A673 (cell line): ENCODE data around the gene NBPF1. TPM values are rescaled to one million over a fixed set of nuclear protein-coding genes. Genes with fewer than 3 reads are reported as not detected.
"Not testable (repeated sequence)": the region's sequence is repeated elsewhere in the genome, so short reads cannot be mapped to it uniquely, and the experiment has no call there.

ENCODE experiments used
- BruUV-seq: library from RNA; stranded (reverse); fragments of 400-500 nt; replicated peaks from 2 replicates; lab custom pipeline; 2021; lab: Mats Ljungman, UMichigan
- CTCF ChIA-PET: fragments of 300-600 bp; sonication (Branson Sonifier 250); formaldehyde crosslinking; loops from one replicate; lab custom pipeline; 2022; ENCODE audit warnings: antibody characterized with exemption; lab: Charles Lee
- POLR2A ChIA-PET: fragments of 300-600 bp; sonication (Branson Sonifier 250); formaldehyde crosslinking; loops from one replicate; lab custom pipeline; 2022; ENCODE audit warnings: antibody characterized with exemption; ENCODE audit not compliant: low non-redundant PET; lab: Charles Lee
- DNase-seq: peaks from one replicate; pipeline ENCODE4 v3.0.0-alpha.2; 2015; ENCODE audit warnings: low spot score
- H3K27ac ChIP-seq: fragments of 200-600 bp; sonication (generic); 2 replicates; pipeline ENCODE4 v1.5.1; 2016; ENCODE audit warnings: mixed run types, low read depth, mild to moderate bottlenecking, mixed read lengths, antibody characterized with exemption, low read length; ENCODE audit not compliant: poor library complexity, severe bottlenecking
- H3K27me3 ChIP-seq: fragments of 200-600 bp; sonication (generic); replicated peaks from 2 replicates; pipeline ENCODE4 v1.6.1; 2017; ENCODE audit warnings: mixed run types, low read depth, mild to moderate bottlenecking, mixed read lengths, antibody characterized with exemption, low read length; ENCODE audit not compliant: insufficient read depth, poor library complexity
- H3K36me3 ChIP-seq: fragments of 200-600 bp; sonication (generic); 2 replicates; pipeline ENCODE4 v1.6.1; 2016; ENCODE audit warnings: mixed run types, mild to moderate bottlenecking, mixed read lengths, antibody characterized with exemption, low read length; ENCODE audit not compliant: insufficient read depth, poor library complexity, severe bottlenecking
- H3K4me1 ChIP-seq: fragments of 200-600 bp; sonication (generic); 2 replicates; pipeline ENCODE4 v1.6.1; 2017; ENCODE audit warnings: mixed run types, mild to moderate bottlenecking, mixed read lengths, antibody characterized with exemption, low read length; ENCODE audit not compliant: insufficient read depth, poor library complexity, severe bottlenecking
- H3K4me3 ChIP-seq: fragments of 200-600 bp; sonication (generic); 2 replicates; pipeline ENCODE4 v1.5.1; 2016; ENCODE audit warnings: low read depth, mixed run types, mild to moderate bottlenecking, mixed read lengths, low read length; ENCODE audit not compliant: poor library complexity, severe bottlenecking
- H3K9me3 ChIP-seq: fragments of 200-600 bp; sonication (generic); 2 replicates; pipeline ENCODE4 v1.6.1; 2016; ENCODE audit warnings: mixed run types, low read depth, mild to moderate bottlenecking, mixed read lengths, antibody characterized with exemption, low read length; ENCODE audit not compliant: poor library complexity, severe bottlenecking
- CTCF ChIP-seq: fragments of 300-800, 200-600 bp; sonication (generic); conservative IDR thresholded peaks from 2 replicates; pipeline ENCODE4 v1.5.1; 2017; ENCODE audit warnings: low read depth, mild to moderate bottlenecking, antibody characterized with exemption, low read length, moderate library complexity, mixed read lengths
- EZH2 ChIP-seq: fragments of 200-600 bp; sonication (generic); IDR thresholded peaks from 2 replicates; pipeline ENCODE4 v1.6.1; 2017; ENCODE audit warnings: borderline replicate concordance, low read depth, mild to moderate bottlenecking, mixed read lengths, antibody characterized with exemption, low read length; ENCODE audit not compliant: poor library complexity, severe bottlenecking
- intact Hi-C: fragments of 100-400 bp; cut with micrococcal nuclease; formaldehyde crosslinking; loops from one replicate; pipeline ENCODE4 v1.10.0; 2022; ENCODE audit not compliant: unreplicated experiment
- total RNA-seq: library from RNA; stranded (reverse); gene quantifications from 2 replicates; pipeline ENCODE4 v1.2.3, GENCODE V29; 2021

Gene NBPF1
- total RNA-seq, 1 experiment from 2014 or later, result 85.2 TPM

DNA sequence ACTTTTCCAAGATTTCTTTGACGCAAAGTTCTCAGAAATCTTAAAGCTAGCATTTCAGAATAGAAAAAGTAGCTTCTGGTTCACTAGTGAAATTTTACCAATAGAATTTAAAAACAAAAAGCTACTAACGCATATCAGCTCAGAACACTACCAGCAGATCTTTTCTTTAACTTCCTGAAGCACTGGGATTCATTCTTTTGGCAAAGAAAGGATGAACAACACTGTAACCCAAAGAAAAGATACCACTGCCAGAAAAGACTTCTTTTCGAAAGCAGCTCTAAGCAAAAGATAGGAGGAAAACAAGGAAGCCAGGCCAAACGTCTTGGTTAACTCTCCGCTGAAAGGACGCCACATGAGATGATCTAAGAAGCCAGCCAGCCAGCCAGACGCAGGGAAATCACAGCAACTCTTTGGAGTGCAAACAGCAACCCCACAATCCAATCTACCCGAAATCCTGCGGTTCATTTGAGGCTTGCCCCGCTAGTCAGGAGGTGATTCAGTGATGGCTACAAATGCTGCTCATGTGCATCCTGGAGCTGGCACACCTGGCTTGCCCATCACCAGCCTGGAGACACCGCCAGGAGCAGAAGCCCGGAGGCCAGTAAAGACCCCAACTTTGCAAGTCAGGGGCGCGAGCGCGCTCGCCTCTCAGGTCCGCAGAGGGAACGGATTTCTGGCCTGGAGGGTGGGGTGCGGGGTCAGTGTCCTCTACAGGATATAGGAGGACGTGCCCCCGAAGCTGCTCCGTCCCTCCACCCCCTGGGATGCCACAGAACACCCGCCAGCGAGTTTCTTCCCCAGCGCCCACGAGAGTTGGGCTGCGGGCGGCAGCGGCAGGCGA, 812 bp downstream of the NBPF1 start:
- no TSS peak for BruUV-seq
- Histone ChIP-seq H3K4me1 (peaks cover 17% of the 10 kb centered on the region), H3K4me3 (peak overlapping the region; percentile 54), H3K27me3 (no peaks in the 10 kb centered on the region), H3K9me3 (no peaks in the 10 kb centered on the region), H3K27ac (peak overlapping the region; percentile 73), H3K36me3 (peaks cover 11% of the 10 kb centered on the region)
- CTCF ChIA-PET, result interaction anchor here (0.7 to 1.4 kb wide), 5 partner anchors 8 to 339 kb away, joined by 3 to 9 read pairs (median 7); no protein-coding TSS in a partner anchor
- intact Hi-C loops, result no loop called here
- TF ChIP-seq EZH2 (no peak), CTCF (no peak)
- POLR2A ChIA-PET, result interaction anchor here (0.6 to 0.9 kb wide), 3 partner anchors 12 to 276 kb away, joined by 3 to 6 read pairs (median 4); no protein-coding TSS in a partner anchor
- peak; percentile 86 for DNase-seq

- H3K27ac ChIP-seq, intact Hi-C loops, H3K9me3 ChIP-seq, H3K27me3 ChIP-seq, BruUV-seq, DNase-seq: not testable (repeated sequence)
- Histone ChIP-seq H3K36me3 (peaks cover 16% of the 10 kb centered on the region), H3K4me3 (peak overlapping the region; percentile 54), H3K4me1 (peaks cover 17% of the 10 kb centered on the region)
- POLR2A ChIA-PET, result interaction anchor here (0.6 to 0.7 kb wide), 4 partner anchors 12 to 276 kb away, joined by 4 to 6 read pairs (median 4); no protein-coding TSS in a partner anchor
- CTCF ChIA-PET, result interaction anchor here (0.7 to 1.4 kb wide), 4 partner anchors 9 to 340 kb away, joined by 7 to 9 read pairs (median 8); no protein-coding TSS in a partner anchor
Observed at GRCh38 chr1:16611981-16612331, 1.4 kb downstream of the NBPF1 start.

DNA sequence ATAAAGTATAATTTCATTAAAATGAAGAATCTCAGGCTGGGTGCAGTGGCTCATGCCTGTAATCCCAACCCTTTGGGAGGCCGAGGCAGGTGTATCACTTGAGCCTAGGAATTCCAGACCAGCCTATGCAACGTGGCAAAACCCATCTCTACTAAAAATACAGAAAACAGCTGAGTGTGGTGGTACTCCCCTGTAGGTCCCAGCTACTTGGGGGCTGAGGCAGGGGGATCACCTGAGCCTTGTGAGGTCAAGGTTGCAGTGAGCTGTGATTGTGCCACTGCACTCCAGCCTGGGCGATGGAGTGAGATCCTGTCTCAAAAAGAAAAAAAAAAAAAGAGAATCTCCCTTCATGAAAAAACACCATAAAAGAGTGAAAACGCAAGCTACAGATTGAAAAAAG, 2.2 kb downstream of the NBPF1 start:
- H3K4me3 ChIP-seq, DNase-seq, H3K27me3 ChIP-seq, H3K27ac ChIP-seq, BruUV-seq, H3K9me3 ChIP-seq, CTCF ChIA-PET, intact Hi-C loops: not testable (repeated sequence)
- peaks cover 17% of the 10 kb centered on the region for H3K4me1 ChIP-seq
- peaks cover 24% of the 10 kb centered on the region for H3K36me3 ChIP-seq
- POLR2A ChIA-PET, result interaction anchor here (0.6 kb wide), 1 partner anchor 13 kb away, joined by 5 read pairs; no protein-coding TSS in a partner anchor

DNA sequence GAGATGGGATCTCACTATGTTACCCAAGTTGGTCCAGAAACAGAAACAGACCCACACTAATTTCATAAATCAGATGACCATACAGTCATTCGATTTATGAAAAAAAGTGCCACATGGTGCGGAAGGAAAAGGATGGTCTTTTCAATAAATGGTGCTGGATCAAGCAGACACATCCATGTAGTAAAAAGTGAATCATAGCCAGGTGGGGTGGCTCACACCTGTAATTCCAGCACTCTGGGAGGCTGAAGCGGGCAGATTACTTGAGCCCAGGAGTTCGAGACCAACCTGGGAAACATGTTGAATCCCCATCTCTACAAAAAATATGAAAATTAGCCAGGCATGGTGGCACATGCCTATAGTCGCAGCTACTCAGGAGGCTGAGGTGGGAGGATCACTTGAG, 2.8 kb downstream of the NBPF1 start:
- peaks cover 27% of the 10 kb centered on the region for H3K36me3 ChIP-seq
- H3K9me3 ChIP-seq, BruUV-seq, H3K27ac ChIP-seq, H3K27me3 ChIP-seq, H3K4me3 ChIP-seq, intact Hi-C loops, POLR2A ChIA-PET, DNase-seq: not testable (repeated sequence)
- CTCF ChIA-PET, result interaction anchor here (1.1 kb wide), 1 partner anchor 12 kb away, joined by 4 read pairs; no protein-coding TSS in a partner anchor
- peaks cover 17% of the 10 kb centered on the region for H3K4me1 ChIP-seq

DNA sequence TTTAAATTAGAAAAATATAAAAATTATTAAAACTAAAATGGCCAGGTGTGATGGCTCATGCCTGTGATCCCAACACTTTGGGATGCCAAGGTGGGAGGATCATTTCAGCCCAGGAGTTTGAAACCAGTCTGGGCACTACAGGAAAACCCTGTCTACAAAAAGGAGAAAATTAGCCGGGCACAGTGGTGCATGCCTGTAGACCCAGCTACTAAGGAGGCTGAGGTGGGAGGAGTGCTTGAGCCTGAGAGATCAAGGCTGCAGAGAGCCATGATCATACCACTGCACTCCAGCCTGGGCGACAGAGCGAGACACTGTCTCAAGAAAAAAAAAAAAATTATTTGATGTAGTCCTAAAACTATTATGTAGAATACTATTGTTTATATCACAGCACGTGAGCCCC, 3.6 kb downstream of the NBPF1 start:
- Histone ChIP-seq H3K36me3 (peaks cover 27% of the 10 kb centered on the region), H3K4me1 (peaks cover 17% of the 10 kb centered on the region)
- CTCF ChIA-PET, result interaction anchor here (1.1 kb wide), 1 partner anchor 13 kb away, joined by 4 read pairs; no protein-coding TSS in a partner anchor
- H3K4me3 ChIP-seq, POLR2A ChIA-PET, H3K27me3 ChIP-seq, H3K9me3 ChIP-seq, BruUV-seq, H3K27ac ChIP-seq, DNase-seq, intact Hi-C loops: not testable (repeated sequence)
